Tibial artery (tissue), 4 donors: ENCODE data around the gene HYAL3.

ENCODE experiments used
- DNase-seq, 2 donors: peaks; one replicate each; pipeline ENCODE4 v3.0.0-alpha.2; 2019
- H3K27ac ChIP-seq, 2 donors: fragments of 200-600 bp; sonication (generic) in 1 of 2; 1 replicate in 1 of 2; 2 replicates in 1 of 2; pipeline ENCODE4 v1.5.1; 2018 to 2019; ENCODE audit warnings: mild to moderate bottlenecking in 1 of 2
- H3K27me3 ChIP-seq, 2 donors: fragments of 200-600 bp; sonication (generic) in 1 of 2; one replicate each; pipeline versions ENCODE4 v1.5.1 to v1.6.0; 2016 to 2019
- H3K36me3 ChIP-seq, 3 donors: fragments of 200-600 bp; sonication (generic) in 2 of 3; one replicate each; pipeline ENCODE4 v1.5.1; 2016 to 2019; ENCODE audit warnings: mild to moderate bottlenecking in 2 of 3
- H3K4me1 ChIP-seq, 4 donors: fragments of 200-600 bp; sonication (generic) in 2 of 4; 1 replicate in 3 of 4; 2 replicates in 1 of 4; pipeline ENCODE4 v1.5.1; 2016 to 2019
- H3K4me3 ChIP-seq, 2 donors: fragments of 200-600 bp; sonication (generic) in 1 of 2; 1 replicate in 1 of 2; 2 replicates in 1 of 2; pipeline ENCODE4 v1.5.1; 2018 to 2019; ENCODE audit warnings: mild to moderate bottlenecking in 2 of 2
- H3K9me3 ChIP-seq, 3 donors: fragments of 200-600 bp; sonication (generic) in 1 of 3; one replicate each; pipeline ENCODE4 v1.5.1; 2016 to 2019
- intact Hi-C: fragments of 100-400 bp; cut with DNase I; formaldehyde crosslinking; loops from one replicate; pipeline ENCODE4 v1.15.0; 2023; ENCODE audit warnings: low total_unique reads
- TF ChIP-seq, protein P1 (sequence below), 2 experiments: fragments of 200-600 bp in 1 of 2; fragments of 450-650 bp in 1 of 2; IDR thresholded peaks; one replicate each; pipeline ENCODE4 v1.5.1; 2017 to 2019; ENCODE audit warnings: antibody characterized with exemption in 2 of 2, mild to moderate bottlenecking in 1 of 2, moderate library complexity in 1 of 2

The HYAL3 gene

GRCh38 chr3:50319894-50320625 lies 20.9 kb upstream of the HYAL3 start:
- peaks cover 0 to 62% (median 30%) of the 10 kb centered on the region in 4 donors for H3K4me1 ChIP-seq
- H3K4me3 ChIP-seq: peak overlapping the region; percentile 70 to 89
- H3K27ac ChIP-seq: peak overlapping the region; percentile 93
- intact Hi-C loops: loop anchor here (2.0 kb wide), 1 partner anchor 19 kb away; no protein-coding TSS in a partner anchor
- no peak for DNase-seq
- no peaks in the 10 kb centered on the region for H3K27me3 ChIP-seq
- H3K9me3 ChIP-seq: no peaks in the 10 kb centered on the region
- peaks cover 0 to 25% (median 20%) of the 10 kb centered on the region in 3 donors for H3K36me3 ChIP-seq
- TF ChIP-seq, protein P1, sequence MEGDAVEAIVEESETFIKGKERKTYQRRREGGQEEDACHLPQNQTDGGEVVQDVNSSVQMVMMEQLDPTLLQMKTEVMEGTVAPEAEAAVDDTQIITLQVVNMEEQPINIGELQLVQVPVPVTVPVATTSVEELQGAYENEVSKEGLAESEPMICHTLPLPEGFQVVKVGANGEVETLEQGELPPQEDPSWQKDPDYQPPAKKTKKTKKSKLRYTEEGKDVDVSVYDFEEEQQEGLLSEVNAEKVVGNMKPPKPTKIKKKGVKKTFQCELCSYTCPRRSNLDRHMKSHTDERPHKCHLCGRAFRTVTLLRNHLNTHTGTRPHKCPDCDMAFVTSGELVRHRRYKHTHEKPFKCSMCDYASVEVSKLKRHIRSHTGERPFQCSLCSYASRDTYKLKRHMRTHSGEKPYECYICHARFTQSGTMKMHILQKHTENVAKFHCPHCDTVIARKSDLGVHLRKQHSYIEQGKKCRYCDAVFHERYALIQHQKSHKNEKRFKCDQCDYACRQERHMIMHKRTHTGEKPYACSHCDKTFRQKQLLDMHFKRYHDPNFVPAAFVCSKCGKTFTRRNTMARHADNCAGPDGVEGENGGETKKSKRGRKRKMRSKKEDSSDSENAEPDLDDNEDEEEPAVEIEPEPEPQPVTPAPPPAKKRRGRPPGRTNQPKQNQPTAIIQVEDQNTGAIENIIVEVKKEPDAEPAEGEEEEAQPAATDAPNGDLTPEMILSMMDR (IDR thresholded peaks at IDR 0.05): no peak

- TF ChIP-seq, protein P1 (IDR thresholded peaks at IDR 0.05): no peak
- intact Hi-C loops: no loop called here
- peaks cover 0 to 24% (median 18%) of the 10 kb centered on the region in 3 donors for H3K36me3 ChIP-seq
- no peak overlapping the region for H3K27ac ChIP-seq
- peak overlapping the region; percentile 70 to 89 for H3K4me3 ChIP-seq
- H3K27me3 ChIP-seq: no peaks in the 10 kb centered on the region
- H3K4me1 ChIP-seq: peaks cover 0 to 58% (median 30%) of the 10 kb centered on the region in 4 donors
- no peak for DNase-seq
- no peaks in the 10 kb centered on the region for H3K9me3 ChIP-seq
These were observed 20.1 kb upstream of the HYAL3 start for GRCh38 chr3:50319181-50319893.

GRCh38 chr3:50318615-50319014 lies 19.4 kb upstream of the HYAL3 start:
- TF ChIP-seq, protein P1 (IDR thresholded peaks at IDR 0.05): no peak
- intact Hi-C loops: no loop called here
- H3K36me3 ChIP-seq: peaks cover 0 to 24% (median 18%) of the 10 kb centered on the region in 3 donors
- no peaks in the 10 kb centered on the region for H3K27me3 ChIP-seq
- H3K9me3 ChIP-seq: no peaks in the 10 kb centered on the region
- peak overlapping the region in 1 of 2 donors; percentile 17 for H3K4me3 ChIP-seq
- H3K27ac ChIP-seq: no peak overlapping the region
- H3K4me1 ChIP-seq: peaks cover 0 to 57% (median 30%) of the 10 kb centered on the region in 4 donors
- DNase-seq: no peak

DNA sequence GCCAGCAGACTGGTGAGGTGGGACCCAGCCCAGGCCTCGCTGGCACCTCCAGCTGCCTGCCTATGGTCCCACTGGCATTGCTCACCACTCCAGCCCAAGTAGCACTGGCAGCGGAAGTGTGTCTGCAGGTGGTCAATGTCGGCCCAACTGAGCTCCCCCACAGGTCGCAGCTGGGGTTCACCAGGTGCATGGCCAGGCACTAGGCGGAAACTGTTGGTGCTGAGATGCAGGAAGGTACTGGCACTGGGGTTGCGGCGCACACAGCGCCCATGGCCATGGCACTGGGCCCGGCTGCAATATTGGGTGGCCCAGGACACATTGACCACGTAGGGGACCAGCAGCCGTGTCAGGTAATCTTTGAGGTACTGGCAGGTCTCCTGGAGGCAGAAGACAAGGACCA lies 19.0 kb upstream of the HYAL3 start:
- Histone ChIP-seq H3K4me3 (no peak overlapping the region), H3K27ac (no peak overlapping the region), H3K4me1 (peaks cover 0 to 57% (median 30%) of the 10 kb centered on the region in 4 donors), H3K36me3 (peaks cover 0 to 24% (median 18%) of the 10 kb centered on the region in 3 donors), H3K9me3 (no peaks in the 10 kb centered on the region), H3K27me3 (no peaks in the 10 kb centered on the region)
- intact Hi-C loops: no loop called here
- TF ChIP-seq, protein P1 (IDR thresholded peaks at IDR 0.05): no peak
- no peak for DNase-seq

DNA sequence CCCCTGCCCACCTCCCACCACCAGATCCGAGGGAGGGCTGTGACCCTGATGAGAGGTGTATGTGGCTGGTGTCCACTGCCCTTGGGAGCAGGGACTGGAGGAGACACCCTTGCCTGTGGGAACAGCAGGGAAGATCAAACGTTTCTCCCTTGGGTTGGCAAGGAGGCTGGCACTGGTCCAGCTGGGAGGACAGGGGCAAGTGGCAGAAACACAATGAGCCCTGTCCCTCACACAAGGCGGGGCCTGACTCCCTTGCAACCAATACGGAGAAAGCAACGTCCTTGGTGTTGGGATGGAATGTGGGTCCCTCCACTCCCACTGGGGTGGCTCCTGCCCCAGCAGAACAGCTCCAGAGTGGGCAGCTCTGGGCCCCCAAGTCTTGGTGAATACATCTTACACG lies 18.1 kb upstream of the HYAL3 start:
- H3K4me3 ChIP-seq: no peak overlapping the region
- intact Hi-C loops: no loop called here
- H3K4me1 ChIP-seq: peaks cover 0 to 50% (median 28%) of the 10 kb centered on the region in 4 donors

More for the DNA sequence above, 18.1 kb upstream of the HYAL3 start:
- H3K9me3 ChIP-seq: no peaks in the 10 kb centered on the region
- no peak for DNase-seq
- peaks cover 0 to 24% (median 18%) of the 10 kb centered on the region in 3 donors for H3K36me3 ChIP-seq
- no peak overlapping the region for H3K27ac ChIP-seq
- no peaks in the 10 kb centered on the region for H3K27me3 ChIP-seq
- TF ChIP-seq, protein P1 (IDR thresholded peaks at IDR 0.05): no peak
